Uterus (tissue), 4 donors: ENCODE measurements around the gene PPFIA4. TPM values are rescaled to one million over a fixed set of nuclear protein-coding genes. Genes with fewer than 3 reads are reported as not detected.

Source experiments
- DNase-seq, 2 donors: peaks; one replicate each; pipeline ENCODE4 v3.0.0-alpha.2; 2019 to 2020
- H3K27ac ChIP-seq, 2 donors: fragments of 200-600 bp; sonication (generic); 1 replicate in 1 of 2; 2 replicates in 1 of 2; pipeline ENCODE4 v1.5.1; 2016 to 2018
- H3K27me3 ChIP-seq, 2 donors: fragments of 200-600 bp; sonication (generic); one replicate each; pipeline ENCODE4 v1.5.1; 2018 to 2019; ENCODE audit warnings: control low read depth in 1 of 2
- H3K36me3 ChIP-seq, 2 donors: fragments of 200-600 bp; sonication (generic); one replicate each; pipeline ENCODE4 v1.5.1; 2019; ENCODE audit warnings: control low read depth in 1 of 2
- H3K4me1 ChIP-seq, 2 donors: fragments of 200-600 bp; sonication (generic); one replicate each; pipeline ENCODE4 v1.5.1; 2018 to 2019; ENCODE audit warnings: control low read depth in 1 of 2
- H3K4me3 ChIP-seq, 2 donors: fragments of 200-600 bp; sonication (generic); 1 replicate in 1 of 2; 2 replicates in 1 of 2; pipeline ENCODE4 v1.5.1; 2018 to 2019; ENCODE audit warnings: mild to moderate bottlenecking in 1 of 2
- H3K9me3 ChIP-seq, 2 donors: fragments of 200-600 bp; sonication (generic); one replicate each; pipeline ENCODE4 v1.5.1; 2019; ENCODE audit warnings: control low read depth in 1 of 2
- CTCF ChIP-seq, 4 experiments: fragments of 200-600 bp in 2 of 4; fragments of 450-650 bp in 2 of 4; sonication (generic) in 2 of 4; IDR thresholded peaks; one replicate each; pipeline ENCODE4 v1.5.1; 2016 to 2019; ENCODE audit warnings: antibody characterized with exemption in 4 of 4, mild to moderate bottlenecking in 2 of 4, moderate library complexity in 1 of 4
- POLR2A ChIP-seq, 2 donors: fragments of 450-650 bp; IDR thresholded peaks; one replicate each; pipeline ENCODE4 v1.6.1; 2016; ENCODE audit warnings: antibody characterized with exemption in 2 of 2, mild to moderate bottlenecking in 1 of 2, moderate library complexity in 1 of 2
- intact Hi-C: fragments of 100-400 bp; cut with DNase I; formaldehyde crosslinking; loops from one replicate; pipeline ENCODE4 v1.15.1; 2023; ENCODE audit warnings: low total_unique reads
- total RNA-seq, 4 donors: library from RNA; depleted of rRNA in 3 of 4; stranded (reverse); fragments of >200 nt in 3 of 4; gene quantifications; one replicate each; pipeline versions ENCODE4 v1.1.0 to v1.2.4, GENCODE V29; 2014 to 2023
- donor health status: DM: yes; HTN: yes; CAD: no.

Gene PPFIA4
- total RNA-seq, 4 donors from 2014 or later = 0.26 to 7.6 (median 6.5) TPM; not detected in 1

- intact Hi-C loops = no loop called here
- TF ChIP-seq POLR2A (IDR thresholded peaks at IDR 0.05) = no peak
- TF ChIP-seq CTCF (IDR thresholded peaks at IDR 0.05) = no peak
- H3K27ac ChIP-seq = no peak overlapping the region
- no peaks in the 10 kb centered on the region for H3K27me3 ChIP-seq
- H3K4me3 ChIP-seq = no peak overlapping the region
- H3K4me1 ChIP-seq = no peaks in the 10 kb centered on the region
- no peaks in the 10 kb centered on the region for H3K36me3 ChIP-seq
- no peaks in the 10 kb centered on the region for H3K9me3 ChIP-seq
- DNase-seq = no peak
Observed at GRCh38 chr1:203031467-203031866, 5.2 kb downstream of the PPFIA4 start.

- no peak for DNase-seq
- Histone ChIP-seq H3K4me3 (no peak overlapping the region), H3K27ac (no peak overlapping the region), H3K36me3 (no peaks in the 10 kb centered on the region), H3K4me1 (no peaks in the 10 kb centered on the region), H3K9me3 (no peaks in the 10 kb centered on the region), H3K27me3 (no peaks in the 10 kb centered on the region)
- TF ChIP-seq POLR2A (IDR thresholded peaks at IDR 0.05) (no peak), CTCF (IDR thresholded peaks at IDR 0.05) (no peak)
- intact Hi-C loops = no loop called here
Observed at GRCh38 chr1:203033287-203033686, 7.0 kb downstream of the PPFIA4 start.

GRCh38 chr1:203033917-203034316 lies 7.6 kb downstream of the PPFIA4 start:
- no peak for TF ChIP-seq CTCF (IDR thresholded peaks at IDR 0.05)
- no peak for TF ChIP-seq POLR2A (IDR thresholded peaks at IDR 0.05)
- Histone ChIP-seq H3K9me3 (no peaks in the 10 kb centered on the region), H3K27me3 (no peaks in the 10 kb centered on the region), H3K27ac (no peak overlapping the region), H3K36me3 (no peaks in the 10 kb centered on the region), H3K4me3 (no peak overlapping the region), H3K4me1 (no peaks in the 10 kb centered on the region)
- intact Hi-C loops = no loop called here
- no peak for DNase-seq

GRCh38 chr1:203034422-203035110 lies 8.3 kb downstream of the PPFIA4 start:
- no peak for DNase-seq

More at GRCh38 chr1:203034422-203035110, 8.3 kb downstream of the PPFIA4 start:
- Histone ChIP-seq H3K4me1 (no peaks in the 10 kb centered on the region), H3K4me3 (no peak overlapping the region), H3K27me3 (no peaks in the 10 kb centered on the region), H3K9me3 (no peaks in the 10 kb centered on the region), H3K27ac (no peak overlapping the region), H3K36me3 (no peaks in the 10 kb centered on the region)
- TF ChIP-seq CTCF (IDR thresholded peaks at IDR 0.05) = no peak
- no peak for TF ChIP-seq POLR2A (IDR thresholded peaks at IDR 0.05)
- intact Hi-C loops = no loop called here
